Activated T-cell treated with anti-CD3 and anti-CD28 coated beads for 24 hours (primary cell): ENCODE measurements around the gene EOLA2.
"Not testable (repeated sequence)": the region's sequence is repeated elsewhere in the genome, so short reads cannot be mapped to it uniquely, and the experiment has no call there.

ENCODE experiments used
- DNase-seq: peaks from one replicate; pipeline ENCODE4 v3.0.0-alpha.2; 2020; ENCODE audit warnings: low read depth

Gene EOLA2

DNA sequence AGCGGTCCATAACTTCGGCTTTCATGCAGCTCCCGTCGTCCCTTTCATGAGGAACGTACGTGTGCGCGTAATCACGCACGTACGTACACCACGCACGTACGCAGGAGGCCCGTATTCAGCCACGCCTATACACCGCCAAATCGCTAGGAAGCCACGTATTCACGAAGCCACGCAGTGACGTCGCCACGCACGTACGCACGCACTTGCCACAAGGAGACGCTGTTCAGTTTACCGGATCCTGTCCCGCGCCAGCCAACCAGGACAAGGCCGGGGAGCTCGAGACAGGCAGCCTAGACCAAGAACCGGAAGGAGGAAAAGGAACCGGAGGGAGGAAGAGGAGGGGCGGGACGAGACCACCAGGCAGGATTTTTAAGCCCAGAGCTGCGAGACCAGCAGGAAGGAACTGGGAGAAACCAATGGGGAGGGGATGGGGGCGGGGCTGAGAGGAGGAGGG lies at the start of gene EOLA2:
Gene EOLA2 (minus strand): TSS at position 65 of the 454 bp plus-strand sequence. CDS start 4,617 bp downstream, outside the sequence.
- peak; percentile 87 for DNase-seq

DNA sequence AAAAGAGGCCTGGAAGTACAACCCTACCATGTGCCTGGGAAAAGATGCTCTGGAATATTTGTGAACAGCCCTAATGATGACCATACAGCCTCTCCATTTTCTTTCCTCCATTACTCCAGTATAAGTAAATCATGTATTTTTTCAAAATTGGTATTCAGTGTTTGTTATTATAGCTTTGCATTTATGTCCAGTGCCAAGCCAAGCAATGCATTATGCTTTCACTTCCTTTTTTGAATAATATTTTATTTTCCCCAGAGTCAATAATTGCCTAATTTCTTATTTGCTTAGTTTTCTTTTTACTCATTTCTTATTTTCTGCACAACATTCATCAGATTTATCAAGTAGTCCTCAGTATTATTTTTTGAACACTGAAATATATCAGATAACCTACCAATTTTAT lies 49.3 kb upstream of the EOLA2 start:
- no peak for DNase-seq

DNA sequence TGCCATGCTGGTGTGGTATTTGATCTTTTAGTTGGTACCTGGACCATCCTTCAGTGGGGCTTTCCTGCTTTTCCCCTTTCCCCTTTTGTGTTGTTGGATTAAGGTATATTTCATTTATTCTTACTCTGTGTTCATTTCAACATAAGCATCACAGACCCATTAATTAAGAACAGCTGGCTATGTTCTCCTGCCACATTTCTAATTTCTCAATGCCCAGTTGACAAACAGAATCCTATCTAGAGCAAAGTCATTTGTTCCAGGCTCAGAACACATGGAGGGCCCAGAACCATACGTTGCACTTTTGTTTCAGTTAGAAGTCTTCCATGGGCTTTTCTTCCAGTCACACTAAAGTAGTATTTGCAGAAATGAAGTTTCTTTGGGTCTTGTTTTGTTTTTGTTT lies 46.1 kb upstream of the EOLA2 start:
- no peak for DNase-seq

DNA sequence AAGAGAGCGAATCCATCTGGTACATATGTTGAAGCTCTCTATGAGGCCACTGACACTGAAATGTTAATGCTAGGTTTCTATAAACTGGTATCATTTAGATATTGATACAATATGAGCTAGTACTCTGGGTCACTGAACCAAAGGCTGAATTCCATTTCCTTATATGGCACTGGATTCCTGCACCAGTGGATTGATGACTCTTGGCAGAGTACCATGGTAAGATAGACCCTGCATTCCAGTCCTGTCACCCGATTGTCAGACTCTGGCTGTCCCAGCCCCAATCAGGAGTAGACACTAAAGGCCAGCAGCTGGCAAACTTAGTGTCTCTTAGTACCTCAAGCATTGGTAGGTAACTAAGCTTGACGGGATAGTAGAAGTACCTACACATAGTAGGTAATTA lies 44.0 kb upstream of the EOLA2 start:
- DNase-seq: no peak

DNA sequence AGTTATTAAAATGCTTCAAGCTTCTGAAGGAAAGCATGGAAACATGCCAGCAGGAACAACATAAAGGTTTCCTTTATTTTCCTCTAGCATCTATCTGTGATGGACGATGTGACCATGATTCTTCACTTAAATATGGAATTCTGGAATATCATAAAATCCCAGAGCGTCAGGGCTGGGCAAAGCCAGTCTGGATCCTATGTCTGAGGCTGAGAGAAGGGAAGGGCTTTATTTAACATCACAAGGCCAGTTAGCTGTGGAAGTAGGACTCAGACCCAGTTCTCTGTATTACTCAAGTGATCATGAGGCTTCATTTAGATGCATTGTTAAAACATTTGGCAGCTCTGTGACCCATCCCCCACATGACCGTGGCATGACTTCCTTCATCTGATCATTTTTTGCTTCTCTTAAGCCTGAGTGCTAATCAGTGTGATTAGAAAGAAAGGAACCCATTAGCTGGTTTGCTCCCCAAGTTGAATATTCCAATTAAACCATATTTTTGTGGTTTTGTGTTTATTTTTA lies 40.9 kb upstream of the EOLA2 start:
- no peak for DNase-seq

DNA sequence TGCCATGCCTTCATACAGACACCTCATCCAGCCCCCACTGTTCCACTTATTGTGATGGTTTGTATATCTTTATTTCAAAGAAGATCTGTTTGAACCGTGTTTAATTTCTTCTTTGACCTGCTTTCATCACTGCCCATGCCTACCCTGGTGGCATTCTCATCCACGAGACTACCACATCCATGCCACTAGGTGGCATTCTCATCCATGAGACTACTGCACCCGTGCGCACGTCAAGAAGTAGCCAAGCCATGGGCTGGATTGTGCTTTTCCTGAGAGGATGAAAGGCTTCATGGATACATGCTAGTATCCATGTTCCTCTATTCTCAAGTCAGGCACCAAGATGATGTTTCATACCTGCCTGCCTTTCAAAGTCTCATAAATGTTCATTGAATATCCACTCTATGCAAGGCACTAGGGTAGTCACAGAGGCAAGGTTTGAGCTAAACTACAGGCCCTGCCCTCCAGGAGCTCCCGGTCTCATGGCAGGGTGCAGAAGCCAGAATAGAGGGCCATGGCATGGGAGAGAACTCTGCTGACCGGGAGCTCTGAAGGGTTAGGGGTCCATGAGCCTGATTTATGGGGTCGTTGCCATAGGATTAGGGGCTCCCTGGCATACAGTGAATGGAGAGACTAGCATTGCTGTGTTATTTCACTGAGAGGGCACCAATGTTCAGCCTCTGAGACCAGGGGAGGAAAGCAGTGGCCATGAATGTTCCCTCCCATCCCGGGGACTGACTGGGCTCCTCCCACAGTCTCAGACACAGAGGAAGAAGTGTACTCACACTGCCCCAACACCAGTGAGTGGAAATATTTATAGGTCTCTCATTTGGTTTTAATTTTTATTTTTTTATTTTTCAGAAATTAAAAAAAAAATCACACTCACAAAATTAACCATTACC lies 24.8 kb upstream of the EOLA2 start:
- peak; percentile 7 for DNase-seq

DNA sequence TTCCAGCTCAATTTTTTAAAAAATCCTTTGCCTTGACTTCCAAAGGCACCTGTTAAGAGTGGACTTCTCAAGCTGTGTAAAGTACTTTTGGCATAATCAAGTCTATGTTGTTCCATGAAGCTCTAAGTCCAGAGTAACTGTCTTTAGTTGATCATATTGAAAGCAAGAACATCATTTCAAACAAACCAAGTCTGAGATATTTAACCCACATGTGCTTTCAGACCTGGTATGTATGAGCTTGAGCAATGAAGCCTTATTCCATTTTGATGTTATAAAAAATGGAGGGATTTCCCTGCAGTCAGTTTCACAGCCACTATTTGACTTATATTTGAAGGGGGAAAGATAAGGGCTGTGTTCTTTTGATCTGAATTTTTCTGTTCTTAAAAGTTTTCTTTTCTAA lies 23.7 kb upstream of the EOLA2 start:
- no peak for DNase-seq

DNA sequence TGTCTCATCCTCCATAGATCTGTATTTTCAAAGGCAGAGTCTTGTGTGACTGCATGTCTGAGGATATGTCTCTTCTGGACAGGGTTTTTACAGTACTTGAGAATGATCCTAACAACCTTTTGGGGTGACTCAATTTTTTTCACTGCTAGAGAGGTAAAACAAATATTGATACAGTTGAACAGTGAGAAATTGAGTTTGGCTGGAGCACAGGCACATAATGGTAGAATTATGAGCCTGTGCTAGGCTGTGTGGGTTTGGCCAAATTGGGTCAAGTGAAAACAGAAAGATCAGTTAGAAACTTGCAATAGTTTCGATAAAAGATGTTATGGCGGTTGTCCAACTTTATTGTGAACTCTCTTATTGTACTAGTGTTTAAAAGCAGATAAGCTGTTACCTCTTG lies 23.3 kb upstream of the EOLA2 start:
- DNase-seq: no peak

DNA sequence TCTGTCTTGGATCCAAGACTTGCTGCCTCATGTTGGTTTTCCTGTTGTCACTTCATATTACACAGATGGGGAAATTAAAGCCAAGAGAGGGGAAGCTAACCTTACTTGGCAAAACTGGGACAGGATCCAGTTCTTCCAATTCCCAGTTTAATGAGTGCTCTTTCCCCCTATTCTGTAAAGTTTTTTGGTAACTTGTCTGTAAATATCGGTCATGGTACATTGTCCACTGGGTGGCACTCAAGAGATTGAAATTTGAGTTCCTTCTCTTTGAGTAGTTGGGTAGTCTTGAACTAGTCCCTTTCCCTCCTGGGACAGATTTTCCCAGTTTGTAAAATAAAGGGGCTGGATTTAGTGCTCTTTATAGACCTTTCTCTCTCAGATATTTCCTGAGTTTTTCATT lies 12.4 kb upstream of the EOLA2 start:
- DNase-seq: no peak

DNA sequence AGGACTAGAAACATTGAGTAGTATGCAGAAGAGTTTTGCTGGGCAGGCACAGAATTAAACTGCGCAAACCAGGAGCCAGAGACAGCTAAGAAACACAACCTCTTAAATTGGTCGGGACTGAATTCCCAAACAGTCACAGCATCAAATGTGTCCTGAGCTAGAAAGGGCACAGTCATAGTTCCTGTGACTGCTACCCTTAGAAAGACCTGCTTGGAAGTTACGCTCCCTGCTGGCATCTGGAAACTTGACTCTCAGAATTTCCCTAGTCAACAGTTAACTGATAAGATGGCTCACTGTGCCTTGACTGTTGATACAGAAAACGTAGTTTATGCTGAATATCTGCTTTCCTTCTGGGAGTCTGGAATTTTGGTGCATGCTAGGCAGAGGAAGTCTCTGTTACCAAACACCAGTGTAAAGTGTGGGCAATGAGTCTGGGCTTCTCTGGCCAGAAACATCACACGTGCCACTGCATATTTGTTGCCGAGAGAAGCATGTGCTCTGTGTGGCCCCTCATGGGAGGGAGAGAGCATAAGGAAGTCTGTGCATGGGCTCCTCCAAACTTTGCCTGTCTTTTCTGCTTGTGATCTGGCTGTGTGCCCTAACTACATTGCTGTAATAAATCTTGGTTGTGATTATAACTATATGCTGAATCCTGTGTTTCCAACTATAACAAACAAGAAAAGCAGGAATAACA lies 11.6 kb upstream of the EOLA2 start:
- DNase-seq: no peak

DNA sequence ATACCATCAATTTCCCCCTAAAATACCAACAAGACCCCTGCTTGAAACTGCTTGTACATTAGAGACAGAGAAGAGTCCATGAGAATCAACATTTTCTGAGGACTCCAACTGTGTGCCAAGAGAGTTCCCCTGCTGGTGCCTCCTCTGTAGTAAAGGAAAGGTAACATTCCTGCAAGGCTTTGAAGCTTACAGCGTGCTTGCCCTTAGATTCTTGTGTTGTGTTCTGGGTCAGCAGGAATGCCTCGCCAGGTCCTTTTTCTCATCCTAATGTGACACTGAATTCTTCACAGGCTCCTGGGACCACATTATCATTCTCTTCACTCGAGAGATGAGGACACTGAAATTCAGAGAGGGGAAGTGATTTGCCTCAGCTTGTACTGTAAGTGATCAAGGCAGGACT lies 9.7 kb upstream of the EOLA2 start:
- DNase-seq: no peak

DNA sequence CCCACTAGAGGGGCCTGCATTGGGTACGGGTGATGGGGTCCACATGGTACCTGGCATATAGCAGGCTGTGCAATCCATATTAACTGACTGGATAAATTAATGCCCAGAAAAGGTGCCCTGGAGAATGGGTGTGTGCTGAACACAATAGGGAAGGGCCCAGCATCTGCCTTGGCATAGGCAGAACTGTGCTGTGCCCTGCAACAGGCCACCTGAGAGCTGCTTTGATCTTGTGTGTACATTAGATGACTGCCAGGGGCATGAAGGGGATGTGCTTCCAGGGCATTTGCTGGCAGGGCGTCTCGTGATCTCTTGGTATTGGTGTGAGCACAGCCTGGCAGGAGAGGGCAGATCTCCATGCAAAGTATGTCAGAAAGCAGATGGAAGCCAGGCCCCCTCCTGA lies 8.6 kb upstream of the EOLA2 start:
- not testable (repeated sequence) for DNase-seq

DNA sequence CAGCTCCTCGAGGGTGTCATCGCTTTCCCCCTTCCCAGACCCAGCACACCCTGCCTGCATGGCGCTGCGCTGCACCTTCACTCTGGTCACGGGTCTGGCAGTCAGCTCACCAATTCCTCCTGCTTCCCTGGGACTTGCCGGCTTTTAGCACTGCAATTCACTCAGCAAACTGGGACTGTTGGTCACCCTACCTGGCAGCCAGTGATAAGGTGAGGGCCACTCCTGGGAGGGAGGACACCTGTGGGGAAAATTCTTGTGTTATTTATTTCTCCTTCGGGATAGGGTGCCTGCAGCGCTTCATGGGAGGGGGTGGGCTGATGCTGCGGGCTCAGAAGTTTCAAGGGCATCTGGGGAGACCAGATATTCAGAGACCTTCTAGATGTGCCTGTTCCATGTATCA lies 7.5 kb upstream of the EOLA2 start:
- not testable (repeated sequence) for DNase-seq

DNA sequence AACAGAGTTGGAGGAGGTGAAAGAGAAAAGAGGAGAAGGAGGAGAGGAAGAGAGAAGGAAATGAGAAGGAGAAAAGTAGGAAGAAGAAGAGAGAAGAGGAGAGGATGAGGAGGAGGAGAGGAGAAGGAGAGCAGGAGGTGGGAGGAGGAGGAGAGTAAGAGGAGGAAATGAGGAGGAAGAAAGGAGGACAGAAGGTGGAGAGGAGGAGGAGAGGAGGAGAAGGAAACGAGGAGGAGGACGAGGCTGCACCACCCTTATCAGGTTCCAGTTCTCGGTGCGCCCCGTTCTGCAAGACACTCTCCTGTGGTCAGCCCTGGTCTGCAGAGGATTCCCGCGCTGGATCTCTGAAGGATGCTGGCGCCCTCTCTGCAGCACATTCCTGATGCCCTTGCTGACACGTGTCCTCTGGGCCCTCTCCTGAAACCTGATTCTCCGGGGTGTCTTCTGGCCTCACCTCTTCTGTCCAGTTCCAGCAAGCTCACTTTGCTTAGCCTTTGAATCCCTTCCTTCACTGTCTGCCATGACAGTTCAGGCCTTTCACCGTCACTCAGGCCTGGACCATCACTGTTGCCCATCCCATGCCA lies 6.9 kb upstream of the EOLA2 start:
- not testable (repeated sequence) for DNase-seq

DNA sequence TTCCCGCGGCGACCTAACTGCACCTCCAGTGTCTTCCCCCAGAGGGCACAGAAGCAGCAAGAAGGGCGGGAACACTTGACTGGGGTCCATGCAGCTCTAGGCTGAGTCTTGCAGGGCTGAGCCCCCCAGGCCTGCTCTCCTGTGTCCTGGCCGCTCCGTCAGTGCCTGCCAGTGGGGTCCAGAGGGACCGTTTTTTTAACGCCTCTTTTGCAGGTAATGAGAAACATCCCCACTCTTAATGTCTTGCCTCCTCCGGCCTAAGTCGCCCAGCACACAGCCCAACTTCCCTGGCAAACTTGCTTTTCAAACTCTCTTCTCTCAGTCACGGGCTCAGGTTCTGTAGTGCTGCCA lies 2.4 kb upstream of the EOLA2 start:
- not testable (repeated sequence) for DNase-seq

DNA sequence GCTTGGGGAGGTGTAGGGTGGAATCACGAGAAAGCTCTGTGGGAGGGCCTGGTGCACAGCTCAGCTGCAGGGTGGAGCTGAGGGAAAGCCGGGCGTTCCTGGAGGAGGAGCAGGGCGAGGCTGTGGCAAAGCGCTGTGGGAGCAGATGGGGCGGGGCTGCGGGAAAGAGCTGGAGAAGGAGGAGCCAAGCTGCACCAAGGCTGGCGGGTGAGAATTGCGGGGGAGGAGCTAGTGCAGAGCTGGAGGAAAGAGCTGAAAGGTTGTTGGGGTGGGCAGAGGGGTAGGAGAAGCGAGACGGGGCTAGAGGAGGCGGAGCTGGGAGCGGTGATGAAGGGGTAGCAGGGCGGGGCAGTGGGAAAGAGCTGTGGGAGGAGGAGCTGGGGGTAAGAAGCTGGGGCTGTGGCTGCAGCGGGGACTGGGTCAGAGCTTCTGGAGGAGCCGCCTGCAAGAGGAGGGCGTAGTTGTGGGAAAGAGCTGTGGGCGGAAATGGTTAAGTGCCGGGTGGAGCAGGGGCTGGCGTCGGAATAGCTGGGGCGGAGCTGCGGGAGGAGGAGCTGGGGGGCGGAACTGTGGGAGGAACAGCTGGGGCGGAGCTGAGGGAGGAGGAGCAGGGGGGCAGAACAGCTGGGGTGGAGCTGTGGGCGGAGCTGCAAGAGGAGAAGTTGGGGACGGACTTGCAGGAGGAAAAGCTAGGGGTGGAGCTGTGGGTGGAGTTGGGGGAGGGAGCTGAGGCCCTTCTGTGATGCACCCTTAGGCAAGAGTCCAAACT lies 1.8 kb upstream of the EOLA2 start:
- DNase-seq: peak; percentile 85

DNA sequence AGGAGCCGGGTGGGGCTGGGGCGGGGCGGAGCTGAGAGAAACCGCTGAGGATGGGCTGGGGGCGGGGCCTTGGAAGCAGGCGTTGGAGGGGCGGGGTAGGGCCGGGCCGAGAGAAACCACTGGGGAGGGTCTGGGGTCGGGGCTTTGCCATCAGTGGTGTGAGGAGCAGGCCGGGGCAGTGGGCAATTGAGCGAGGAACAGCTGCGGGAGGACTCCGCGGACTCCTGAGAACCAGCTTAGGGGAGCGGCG lies 1.3 kb upstream of the EOLA2 start:
- DNase-seq: no peak

DNA sequence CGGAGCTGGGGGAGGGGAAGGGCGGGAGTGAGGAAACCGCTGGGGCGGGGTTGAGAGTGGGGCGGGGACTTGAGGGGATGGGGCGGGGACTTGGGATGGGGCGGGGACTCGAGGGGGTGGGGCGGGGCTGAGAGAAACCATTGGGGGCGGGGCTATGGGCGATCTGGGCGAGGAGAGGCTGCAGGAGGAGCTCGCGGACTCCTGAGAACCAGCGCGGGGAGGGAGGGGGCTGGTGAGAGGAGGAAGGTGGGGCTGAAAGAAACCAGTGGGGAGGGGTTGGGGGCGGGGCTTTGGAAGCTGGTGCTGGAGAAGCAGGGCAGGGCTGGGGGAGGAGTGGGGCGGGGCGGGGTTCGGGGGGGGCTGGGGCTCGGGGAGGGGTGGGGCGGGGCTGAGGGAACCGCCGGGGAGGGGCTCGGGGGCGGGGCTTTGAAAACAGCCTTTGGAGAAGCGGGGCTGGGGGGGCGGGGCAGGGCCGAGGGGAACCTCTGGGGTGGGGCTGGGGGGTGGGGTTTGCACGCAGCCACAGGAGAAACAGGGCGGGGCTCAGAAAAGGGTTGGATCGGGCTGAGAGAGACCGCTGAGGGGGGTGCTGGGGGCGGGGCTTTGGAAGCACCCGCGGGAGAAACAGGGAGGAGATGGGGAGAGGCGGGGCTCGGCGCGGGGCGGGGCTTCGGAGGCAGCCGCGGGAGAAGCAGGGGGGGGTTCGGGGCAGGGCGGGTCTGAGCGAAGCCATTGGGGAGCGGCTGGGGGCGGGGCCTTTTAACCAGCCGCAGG lies 777 bp upstream of the EOLA2 start:
- peak; percentile 82 for DNase-seq

DNA sequence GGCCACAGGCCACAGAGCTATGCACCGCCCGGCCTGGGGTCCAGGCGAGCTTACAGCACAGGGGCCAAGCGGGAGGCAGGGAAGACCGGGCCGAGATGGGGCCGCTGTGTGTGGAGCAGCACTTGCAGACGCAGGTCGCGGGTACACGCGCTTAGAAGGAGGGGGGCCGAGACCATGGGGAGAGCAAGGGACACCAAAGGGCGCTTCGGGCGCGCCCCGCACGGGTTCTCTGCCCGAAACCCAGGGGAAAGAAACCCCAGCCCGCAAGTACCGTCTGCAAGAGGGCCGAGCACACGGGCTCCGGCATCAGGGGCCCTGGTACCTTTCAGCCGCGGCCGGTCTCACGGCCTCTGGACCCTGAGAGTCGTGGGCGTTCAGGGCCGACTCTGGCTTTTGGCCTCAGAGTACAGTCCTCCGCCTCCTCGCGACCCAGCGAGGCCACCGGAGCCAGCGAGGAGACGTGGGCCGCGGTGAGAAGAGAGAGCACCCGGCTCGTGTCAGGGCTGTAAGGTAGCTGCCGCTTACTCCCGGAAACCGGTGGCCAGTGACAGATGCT lies 342 bp downstream of the EOLA2 start:
- no peak for DNase-seq

DNA sequence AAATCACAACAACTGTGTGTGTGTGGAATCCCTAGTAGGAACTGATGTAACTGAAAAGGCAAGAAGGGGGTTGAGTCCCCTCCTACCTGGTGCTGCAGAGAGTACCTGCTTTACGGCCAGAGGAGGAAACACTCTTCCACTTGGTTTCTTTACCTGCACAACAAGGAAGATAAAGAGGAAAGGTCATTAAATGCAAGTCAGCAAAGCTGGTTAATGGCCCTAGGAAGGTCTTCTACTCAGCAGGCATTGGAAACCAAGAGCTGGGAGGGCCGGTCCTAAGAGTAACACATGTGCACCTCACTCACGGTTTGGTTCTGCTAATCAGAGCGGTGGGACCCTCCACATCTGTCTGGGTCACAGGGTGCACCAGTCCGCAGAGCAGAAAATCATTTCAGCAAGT lies 963 bp downstream of the EOLA2 start:
- not testable (repeated sequence) for DNase-seq

DNA sequence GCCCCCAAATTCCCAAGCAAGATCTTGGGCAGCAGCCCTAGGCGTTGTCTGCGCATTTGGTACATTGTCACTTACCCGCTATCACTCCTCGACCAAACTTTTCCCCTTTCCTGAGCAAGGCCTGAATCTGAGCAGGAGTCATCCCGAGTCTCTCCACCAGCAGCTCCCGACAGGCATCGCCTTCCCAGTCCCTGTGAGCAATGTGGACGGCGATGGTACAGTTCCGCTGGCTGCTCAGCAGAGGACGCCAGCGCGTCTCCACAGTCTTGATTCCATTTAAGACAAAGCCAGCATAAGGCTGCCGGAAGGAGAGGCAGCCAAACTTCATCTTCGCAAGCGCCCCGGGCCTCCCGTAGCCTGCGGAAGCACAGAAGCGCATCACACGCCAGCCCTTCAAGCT lies 4.7 kb downstream of the EOLA2 start:
- DNase-seq: not testable (repeated sequence)
